ENCODE results near the gene LPP. TPM values are rescaled to one million over a fixed set of nuclear protein-coding genes. Genes with fewer than 3 reads are reported as not detected.

Gene LPP
- polyA plus RNA-seq, 1 donor (not counting 4 experiments of a cell fraction or from before 2014, with no cell fraction given), result 16.0 TPM

- Histone ChIP-seq H3K27ac (ENCODE audit: control insufficient read depth, insufficient read depth, low read length) (no peak overlapping the region), H3K4me2 (ENCODE audit: control insufficient read depth, extremely low read depth, insufficient read depth, low read depth, low read length) (no peak overlapping the region), H3K4me1 (ENCODE audit: control insufficient read depth, extremely low read depth, insufficient read depth, low read length) (peaks cover 3% of the 10 kb centered on the region), H3K36me3 (ENCODE audit: control insufficient read depth in 2 of 2, extremely low read depth in 1 of 2, insufficient read depth in 2 of 2, low read length in 2 of 2) (peaks cover 0 to 6% of the 10 kb centered on the region in 2 experiments), H3K79me2 (ENCODE audit: control insufficient read depth, insufficient read depth, low read length) (peaks cover 42% of the 10 kb centered on the region), H3K9me1 (ENCODE audit: control insufficient read depth, extremely low read depth, insufficient read depth, low read length) (peaks cover under 1% of the 10 kb centered on the region), H2AFZ (ENCODE audit: control insufficient read depth, low read length) (no peak overlapping the region), H3K27me3 (ENCODE audit: control insufficient read depth, extremely low read depth, insufficient read depth, low read length) (no peaks in the 10 kb centered on the region), H3K9me3 (ENCODE audit: control insufficient read depth, low read depth, low read length) (no peaks in the 10 kb centered on the region), H4K20me1 (ENCODE audit: control insufficient read depth, extremely low read depth, insufficient read depth, low read length) (peaks cover 3% of the 10 kb centered on the region), H3K4me3 (ENCODE audit: control insufficient read depth in 2 of 3, extremely low read depth in 1 of 3, insufficient read depth in 2 of 3, low read depth in 1 of 3, low read length in 3 of 3) (no peak overlapping the region), H3K9ac (ENCODE audit: control insufficient read depth, extremely low read depth, insufficient read depth, low read length) (no peak overlapping the region)
- DNase-seq (ENCODE audit: low read depth, low spot score), result no peak
- TF ChIP-seq CTCF (optimal IDR thresholded peaks at IDR 0.05 in 1 of 3, IDR thresholded peaks at IDR 0.05 in 1 of 3, conservative IDR thresholded peaks at IDR 0.05 in 1 of 3; ENCODE audit: extremely low read depth in 1 of 3, insufficient read depth in 2 of 3, low read length in 3 of 3) (no peak), EZH2 (IDR thresholded peaks at IDR 0.05; ENCODE audit: low read length) (no peak)
- dilution Hi-C loops (cut with MboI; ENCODE audit: extremely low pct_ligation_motif_present, low sequenced_read_pairs), result no loop called here
- no peak for FAIRE-seq
Measured at GRCh38 chr3:188209034-188209433, 55.1 kb downstream of the LPP start.

- no peak for FAIRE-seq
- DNase-seq (ENCODE audit: low read depth, low spot score), result no peak
- Histone ChIP-seq H3K79me2 (ENCODE audit: control insufficient read depth, insufficient read depth, low read length) (peaks cover 35% of the 10 kb centered on the region), H4K20me1 (ENCODE audit: control insufficient read depth, extremely low read depth, insufficient read depth, low read length) (peaks cover 3% of the 10 kb centered on the region), H2AFZ (ENCODE audit: control insufficient read depth, low read length) (no peak overlapping the region), H3K4me3 (ENCODE audit: control insufficient read depth in 2 of 3, extremely low read depth in 1 of 3, insufficient read depth in 2 of 3, low read depth in 1 of 3, low read length in 3 of 3) (no peak overlapping the region), H3K27me3 (ENCODE audit: control insufficient read depth, extremely low read depth, insufficient read depth, low read length) (no peaks in the 10 kb centered on the region), H3K9ac (ENCODE audit: control insufficient read depth, extremely low read depth, insufficient read depth, low read length) (no peak overlapping the region), H3K4me2 (ENCODE audit: control insufficient read depth, extremely low read depth, insufficient read depth, low read depth, low read length) (no peak overlapping the region), H3K36me3 (ENCODE audit: control insufficient read depth in 2 of 2, extremely low read depth in 1 of 2, insufficient read depth in 2 of 2, low read length in 2 of 2) (peaks cover 0 to 11% of the 10 kb centered on the region in 2 experiments), H3K9me3 (ENCODE audit: control insufficient read depth, low read depth, low read length) (no peaks in the 10 kb centered on the region), H3K9me1 (ENCODE audit: control insufficient read depth, extremely low read depth, insufficient read depth, low read length) (no peaks in the 10 kb centered on the region), H3K27ac (ENCODE audit: control insufficient read depth, insufficient read depth, low read length) (no peak overlapping the region), H3K4me1 (ENCODE audit: control insufficient read depth, extremely low read depth, insufficient read depth, low read length) (peaks cover 3% of the 10 kb centered on the region)
- TF ChIP-seq CTCF (optimal IDR thresholded peaks at IDR 0.05 in 1 of 3, IDR thresholded peaks at IDR 0.05 in 1 of 3, conservative IDR thresholded peaks at IDR 0.05 in 1 of 3; ENCODE audit: extremely low read depth in 1 of 3, insufficient read depth in 2 of 3, low read length in 3 of 3), result no peak
- no peak for TF ChIP-seq EZH2 (IDR thresholded peaks at IDR 0.05; ENCODE audit: low read length)
- dilution Hi-C loops (cut with MboI; ENCODE audit: extremely low pct_ligation_motif_present, low sequenced_read_pairs), result no loop called here
Measured at GRCh38 chr3:188209740-188210139, 55.8 kb downstream of the LPP start.

All from keratinocyte (primary cell).